HG03045 (cell line): ENCODE measurements around the gene DDX24.
"Not testable (repeated sequence)": the region's sequence is repeated elsewhere in the genome, so short reads cannot be mapped to it uniquely, and the experiment has no call there.

Experiments used
- ATAC-seq: cut with Tn5 transposase; IDR thresholded peaks from one replicate; pipeline ENCODE4 v1.9.1; 2021; ENCODE audit warnings: mild to moderate bottlenecking, moderate library complexity; ENCODE audit not compliant: unreplicated experiment

The DDX24 gene

GRCh38 chr14:94081386-94081820 lies 401 bp upstream of the DDX24 start:
- peak; percentile 26 for ATAC-seq

- ATAC-seq, result no peak
These were observed 946 bp downstream of the DDX24 start for GRCh38 chr14:94079891-94080620.

- ATAC-seq, result no peak
These were observed 3.2 kb downstream of the DDX24 start for GRCh38 chr14:94077823-94078222.

- no peak for ATAC-seq
These were observed 3.7 kb downstream of the DDX24 start for GRCh38 chr14:94077111-94077821.

- no peak for ATAC-seq
These were observed 6.0 kb downstream of the DDX24 start for GRCh38 chr14:94075008-94075407.

GRCh38 chr14:94074534-94074933 lies 6.5 kb downstream of the DDX24 start:
- ATAC-seq, result no peak

GRCh38 chr14:94072076-94072475 lies 8.9 kb downstream of the DDX24 start:
- ATAC-seq, result not testable (repeated sequence)

- ATAC-seq, result no peak
These were observed 14.8 kb downstream of the DDX24 start for GRCh38 chr14:94066089-94066676.

- ATAC-seq, result no peak
These were observed 18.6 kb downstream of the DDX24 start for GRCh38 chr14:94062344-94062940.

GRCh38 chr14:94059998-94060397 lies 21.0 kb downstream of the DDX24 start:
- ATAC-seq, result no peak

GRCh38 chr14:94058674-94059138 lies 22.3 kb downstream of the DDX24 start:
- no peak for ATAC-seq

GRCh38 chr14:94058128-94058673 lies 22.8 kb downstream of the DDX24 start:
- ATAC-seq, result no peak

- peak; percentile 70 for ATAC-seq
These were observed 24.3 kb downstream of the DDX24 start for GRCh38 chr14:94056579-94057308.

GRCh38 chr14:94054936-94055335 lies 26.1 kb downstream of the DDX24 start:
- ATAC-seq, result no peak

- no peak for ATAC-seq
These were observed 26.6 kb downstream of the DDX24 start for GRCh38 chr14:94054401-94054800.

- no peak for ATAC-seq
These were observed 28.3 kb downstream of the DDX24 start for GRCh38 chr14:94052662-94053061.

- ATAC-seq, result no peak
These were observed 28.8 kb downstream of the DDX24 start for GRCh38 chr14:94052199-94052598.

- no peak for ATAC-seq
These were observed 29.2 kb downstream of the DDX24 start for GRCh38 chr14:94051779-94052178.

GRCh38 chr14:94051115-94051514 lies 29.9 kb downstream of the DDX24 start:
- no peak for ATAC-seq

- ATAC-seq, result no peak
These were observed 30.6 kb downstream of the DDX24 start for GRCh38 chr14:94050231-94050880.
